Measurements from ENCODE around the gene SNORC.

SNORC gene

DNA sequence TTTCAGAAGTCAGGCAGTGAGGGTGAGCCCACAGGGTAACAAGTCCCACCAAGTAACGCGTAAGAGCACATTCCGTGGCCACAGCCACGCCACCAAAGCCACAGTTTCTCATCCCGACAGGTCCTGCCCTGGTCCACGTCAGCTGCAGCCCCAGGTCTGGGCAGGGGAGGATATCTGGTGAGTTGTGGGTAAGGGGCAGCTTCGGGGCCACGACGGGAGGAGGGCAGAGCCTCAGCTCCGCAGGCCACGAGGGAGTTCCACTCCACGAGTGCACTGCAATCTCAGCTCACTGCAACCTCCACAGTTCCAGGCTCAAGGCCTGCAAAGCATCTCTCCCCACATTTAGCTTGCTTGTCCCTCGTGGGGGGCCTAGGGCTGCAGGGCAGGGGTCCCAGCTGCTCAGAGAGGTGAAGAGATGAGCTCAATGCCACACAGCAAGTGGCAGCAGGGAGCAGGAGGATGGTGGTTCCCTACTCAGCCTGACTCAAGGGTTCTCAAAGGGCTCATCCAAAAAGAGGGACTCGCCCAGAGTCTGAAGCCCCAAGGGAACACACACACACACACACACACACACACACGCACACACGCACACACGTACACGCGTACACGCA is 12.5 kb downstream of the SNORC start:
- DNase-seq (ENCODE audit: low spot score) = no peak

DNA sequence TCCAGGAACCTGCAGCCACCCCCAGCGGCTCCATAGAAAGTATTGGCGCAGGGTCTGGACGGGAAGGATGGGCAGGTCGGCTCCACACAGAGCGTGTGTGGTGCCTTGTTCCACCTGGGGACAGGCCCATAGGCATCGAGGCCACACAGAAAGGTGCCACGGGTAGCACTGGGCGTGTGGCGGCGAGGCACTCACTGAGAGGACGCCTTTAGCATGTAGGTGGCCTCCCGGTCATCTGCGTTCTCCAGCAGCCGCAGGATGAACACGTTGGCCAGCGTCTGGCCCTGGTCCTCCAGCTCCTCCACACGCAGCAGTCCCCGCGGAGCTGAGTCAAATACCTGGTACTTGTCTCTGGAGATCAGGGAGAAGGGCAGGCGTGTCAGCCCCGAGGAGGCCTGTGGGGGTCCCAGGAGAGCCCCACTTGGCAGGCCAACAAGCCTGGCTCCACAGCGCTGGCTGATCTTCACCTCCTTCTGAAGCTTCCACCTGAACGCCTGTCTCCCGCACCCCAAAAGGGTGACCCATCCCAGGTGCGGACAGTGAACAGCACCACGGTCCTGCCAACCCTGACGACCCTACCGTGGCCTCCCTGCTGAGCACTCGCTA is 13.2 kb downstream of the SNORC start:
- no peak for DNase-seq (ENCODE audit: low spot score)

DNA sequence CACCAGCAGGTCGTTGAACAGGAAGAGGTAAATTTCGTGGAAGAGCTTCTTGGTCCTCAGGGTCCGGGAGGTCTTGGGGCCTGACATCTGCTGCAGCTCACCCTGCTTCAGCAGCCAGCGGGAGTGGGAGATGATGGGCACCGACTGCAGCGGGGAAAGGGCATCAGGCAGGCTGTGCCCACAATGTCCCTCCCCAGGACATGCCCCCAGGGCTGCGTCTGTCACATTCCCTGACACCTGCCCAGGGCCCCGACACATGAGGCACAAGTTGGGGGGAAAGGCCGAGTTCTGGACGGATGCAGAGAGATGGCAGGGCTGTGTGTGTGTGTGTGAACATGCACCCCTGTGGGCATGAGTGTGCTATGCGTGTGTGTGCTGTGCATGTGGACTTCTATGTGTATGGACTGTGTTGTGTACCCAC is 13.9 kb downstream of the SNORC start:
- DNase-seq (ENCODE audit: low spot score) = no peak

DNA sequence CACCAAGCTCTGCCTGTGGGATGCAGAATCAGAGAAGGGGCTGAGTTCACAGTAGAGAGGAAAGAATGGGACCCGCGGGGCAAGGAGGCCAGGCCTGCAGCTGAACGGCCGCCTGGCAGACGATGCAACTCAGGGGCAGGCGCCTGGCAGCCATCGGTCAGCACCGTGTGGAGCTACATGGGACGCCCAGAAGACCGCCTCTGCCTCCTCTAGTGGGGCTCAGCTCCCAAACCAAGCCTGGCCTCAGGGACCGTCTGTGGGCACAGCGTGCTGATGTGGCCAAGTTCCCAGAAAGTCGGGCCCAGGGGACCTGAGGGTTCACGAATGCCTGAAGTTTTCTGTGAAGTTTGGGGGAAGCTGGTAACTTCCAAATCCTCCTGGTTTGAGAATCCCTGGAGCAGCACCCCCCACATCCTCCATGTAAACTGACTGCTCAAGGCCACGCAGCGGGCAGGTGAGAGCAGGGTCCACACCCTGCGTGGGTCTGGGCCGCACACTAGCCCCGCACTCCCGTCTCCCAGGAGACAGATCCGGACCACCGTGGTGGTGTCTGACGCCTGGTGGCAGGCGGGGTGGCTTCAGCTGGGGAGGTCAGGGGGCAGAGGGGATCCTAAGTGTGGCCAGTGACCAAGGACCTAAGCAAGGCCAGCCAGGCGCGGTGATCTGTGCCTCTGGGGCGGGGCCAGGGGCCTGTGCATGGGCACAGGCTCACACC is 14.6 kb downstream of the SNORC start:
- DNase-seq (ENCODE audit: low spot score) = no peak

DNA sequence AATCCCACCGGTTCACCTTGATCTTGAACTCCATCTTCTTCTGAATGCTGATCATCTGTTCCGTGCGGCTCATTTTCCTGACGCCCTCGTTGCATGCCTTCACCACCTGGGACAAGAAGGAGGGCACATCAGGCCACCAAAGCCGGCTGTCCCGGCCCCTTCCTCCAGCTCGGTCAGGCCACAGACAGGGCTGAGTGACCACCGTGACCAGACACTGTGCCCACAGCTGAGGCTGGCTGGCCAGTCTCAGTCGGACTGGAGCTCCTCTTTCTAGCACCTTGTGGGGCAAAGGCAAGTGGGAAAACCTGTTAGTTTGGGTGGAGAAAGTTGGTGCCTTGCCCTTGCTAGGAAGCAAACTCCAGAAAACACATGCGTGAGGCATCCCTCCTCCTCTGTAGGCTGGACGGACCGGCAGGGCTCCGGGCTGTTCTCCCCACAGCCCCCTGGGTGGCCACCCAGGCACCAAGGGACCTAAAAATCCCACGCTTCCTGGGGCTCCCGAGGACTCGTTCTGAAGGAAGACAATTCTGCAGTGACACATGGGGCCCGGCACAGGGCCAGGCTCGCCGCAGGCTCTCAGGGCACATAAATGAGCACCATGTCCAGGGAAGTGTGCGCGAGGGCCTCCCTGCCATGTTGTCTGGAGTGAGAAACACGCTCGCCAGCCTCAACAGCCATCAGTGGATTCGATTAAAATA is 15.3 kb downstream of the SNORC start:
- no peak for DNase-seq (ENCODE audit: low spot score)

DNA sequence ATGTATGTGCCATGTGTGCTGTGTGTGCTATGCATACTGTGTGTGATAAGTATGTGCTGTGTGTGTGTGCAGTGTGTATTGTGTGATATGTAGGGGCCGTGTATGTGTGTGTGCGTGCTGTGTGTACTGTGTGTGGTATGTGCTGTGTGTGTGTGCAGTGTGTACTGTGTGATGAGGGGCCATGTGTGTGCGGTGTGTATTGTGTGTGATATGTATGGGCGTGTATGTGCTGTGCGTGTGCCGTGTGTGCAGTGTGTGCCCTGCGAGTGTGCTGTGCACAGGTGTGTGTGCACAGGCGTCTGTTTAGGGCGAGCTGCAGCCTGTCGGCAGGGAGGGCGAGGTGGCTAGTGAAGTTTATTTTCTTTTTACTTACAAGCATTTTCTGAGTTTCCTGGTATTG is 16.1 kb downstream of the SNORC start:
- DNase-seq (ENCODE audit: low spot score) = no peak

DNA sequence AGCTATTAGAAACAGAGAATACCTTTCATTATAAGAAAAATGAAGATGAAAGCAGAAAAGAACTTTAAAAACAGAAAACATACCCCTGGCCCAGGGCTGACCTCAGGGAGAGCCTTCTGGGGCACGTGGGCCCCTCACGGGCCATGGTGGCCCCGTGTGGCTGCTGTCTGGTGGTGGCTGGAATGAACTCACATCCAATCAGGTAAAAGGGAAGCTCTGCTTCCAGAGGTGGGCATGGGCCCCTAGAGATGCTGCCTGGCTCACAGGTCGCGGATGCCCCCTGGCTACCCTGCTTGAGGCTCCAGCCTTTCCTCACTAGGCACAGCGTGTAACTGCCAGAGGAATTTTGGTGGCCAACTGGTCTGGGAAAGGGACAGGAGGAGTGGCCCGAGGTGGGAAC is 16.6 kb downstream of the SNORC start:
- no peak for DNase-seq (ENCODE audit: low spot score)

DNA sequence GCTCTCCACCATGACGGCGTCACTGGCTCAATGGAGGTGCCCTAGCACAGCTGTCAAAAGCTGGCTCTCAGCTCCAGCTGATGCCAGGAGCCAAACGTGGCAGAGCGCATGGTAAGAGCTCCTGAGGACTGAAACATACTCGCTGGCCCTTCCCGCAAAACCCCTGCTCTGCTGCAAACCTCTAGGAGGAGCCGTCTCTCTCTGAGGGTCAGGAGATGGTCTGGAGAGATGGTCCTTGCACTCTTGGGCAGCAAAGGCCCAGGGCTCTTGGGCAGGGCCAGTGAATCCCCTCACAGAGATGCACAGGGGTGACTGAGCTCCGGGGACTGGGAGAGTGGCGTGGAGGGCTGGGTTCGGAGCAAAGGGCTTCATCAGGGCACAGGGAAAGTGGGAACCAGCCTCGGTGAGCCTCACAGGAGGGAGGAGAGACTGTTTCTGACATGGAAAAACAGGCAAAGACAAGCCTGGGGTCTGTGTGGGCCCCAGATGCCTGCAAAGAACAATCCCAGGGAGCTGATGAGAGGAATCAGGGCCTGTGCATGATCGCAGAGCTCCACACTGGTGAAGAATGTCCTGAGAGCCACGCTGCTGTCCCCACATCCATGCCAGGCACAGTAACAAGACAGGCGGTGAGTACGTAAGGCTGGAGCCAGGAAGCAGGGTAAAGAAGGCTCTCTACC is 17.2 kb downstream of the SNORC start:
- no peak for DNase-seq (ENCODE audit: low spot score)

DNA sequence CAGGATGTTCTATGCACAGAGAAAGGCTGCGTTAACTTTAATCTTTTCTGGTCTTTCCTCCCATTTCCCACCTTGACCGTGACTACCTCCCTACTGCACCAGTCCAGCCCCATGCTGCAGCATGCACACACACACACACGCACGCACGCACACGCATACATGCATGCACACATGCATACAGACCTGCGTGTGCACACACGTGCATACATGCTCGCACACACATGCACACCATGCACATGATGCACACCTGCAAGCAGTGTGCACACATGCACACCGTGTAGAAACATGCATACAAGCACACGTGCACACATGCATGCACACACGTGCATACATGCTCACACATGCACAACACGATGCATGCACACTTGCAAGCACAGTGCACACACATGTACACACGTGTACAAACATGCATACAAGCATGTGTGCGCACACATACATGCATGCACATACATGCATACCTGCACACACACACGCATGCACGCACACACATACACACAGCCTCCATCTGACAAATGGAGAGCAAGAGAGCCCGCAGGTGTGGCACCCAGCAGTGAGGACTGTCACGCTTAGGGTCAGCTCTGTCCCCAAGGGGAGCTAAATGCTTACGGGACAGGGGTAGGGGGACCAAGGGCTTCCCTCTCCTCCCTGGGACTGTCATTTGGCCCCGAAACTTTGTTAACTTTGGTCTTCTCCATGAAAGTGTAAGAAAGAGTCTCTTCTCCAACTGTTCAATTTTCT is 18.2 kb downstream of the SNORC start:
- DNase-seq (ENCODE audit: low spot score) = no peak

DNA sequence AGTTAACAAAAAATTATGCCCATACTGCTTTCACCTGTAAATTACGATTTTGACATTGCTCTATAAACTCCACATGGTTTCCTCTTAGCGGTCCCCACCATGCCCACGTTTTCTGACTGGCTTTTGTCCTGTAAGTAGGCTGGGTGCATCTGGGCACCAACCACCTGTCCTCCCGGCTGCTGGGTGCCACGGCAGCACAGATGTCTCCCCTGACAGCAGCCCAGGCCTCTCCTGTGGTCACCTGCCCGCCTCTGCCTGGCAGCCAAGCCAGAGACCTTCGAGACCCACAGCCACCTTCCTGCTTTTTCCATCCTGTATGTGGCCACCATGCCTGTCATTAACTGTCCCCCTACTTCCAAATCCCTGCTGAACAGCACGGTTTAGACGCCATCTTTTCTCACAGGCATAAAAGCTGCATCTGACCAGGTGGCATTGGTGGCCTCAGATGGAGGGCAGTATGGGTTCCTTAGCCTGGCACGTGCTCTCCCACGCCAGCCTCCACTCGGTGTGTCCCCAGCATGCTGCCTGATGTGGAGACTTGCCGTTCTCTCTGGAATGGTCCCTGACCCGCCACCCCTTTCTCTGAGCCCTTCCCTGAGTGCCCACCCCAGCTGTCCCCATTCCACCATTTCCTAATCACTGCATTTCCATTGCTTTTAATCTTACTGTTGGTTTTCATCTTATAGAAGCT is 18.9 kb downstream of the SNORC start:
- no peak for DNase-seq (ENCODE audit: low spot score)

DNA sequence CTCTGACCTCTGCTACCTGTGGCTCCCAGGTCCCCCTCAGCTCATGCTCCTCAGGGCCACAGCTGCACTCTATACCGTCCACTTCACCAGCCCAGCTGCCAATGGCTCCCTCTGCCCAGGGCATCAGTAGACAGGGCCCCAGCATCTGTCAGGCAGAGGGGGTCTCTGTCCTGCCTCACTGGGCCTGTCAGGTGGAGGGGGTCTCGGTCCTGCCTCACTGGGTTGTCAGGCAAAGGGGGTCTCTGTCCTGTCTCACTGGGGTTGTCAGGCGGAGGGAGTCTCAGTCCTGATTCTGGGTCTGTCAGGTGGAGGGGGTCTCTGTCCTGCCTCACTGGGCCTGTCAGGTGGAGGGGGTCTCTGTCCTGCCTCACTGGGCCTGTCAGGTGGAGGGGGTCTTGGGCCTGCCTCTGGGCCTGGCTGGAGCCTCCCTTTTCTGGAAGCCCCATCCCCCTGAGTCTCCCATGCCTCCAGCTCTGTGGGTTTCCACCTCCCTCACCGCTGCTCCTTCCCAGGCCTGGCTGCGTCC is 19.9 kb downstream of the SNORC start:
- DNase-seq (ENCODE audit: low spot score) = no peak

DNA sequence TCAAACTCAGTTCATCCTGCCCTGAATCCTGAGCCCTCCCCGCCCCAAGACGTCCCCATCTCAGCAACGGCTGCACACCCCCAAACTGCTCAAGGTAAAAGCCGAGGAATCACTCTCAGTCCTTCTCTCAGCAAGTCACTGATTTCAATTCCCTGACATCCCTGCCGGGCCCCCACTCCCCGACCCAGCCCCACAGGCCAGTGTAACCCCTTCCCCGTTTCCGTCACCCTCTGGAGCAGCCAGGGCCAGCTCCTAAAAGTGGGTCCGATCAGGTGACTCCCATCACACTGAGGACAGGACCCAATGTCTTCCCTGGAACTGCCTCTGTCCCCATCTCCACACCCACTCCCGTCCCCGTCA is 20.5 kb downstream of the SNORC start:
- DNase-seq (ENCODE audit: low spot score) = no peak

DNA sequence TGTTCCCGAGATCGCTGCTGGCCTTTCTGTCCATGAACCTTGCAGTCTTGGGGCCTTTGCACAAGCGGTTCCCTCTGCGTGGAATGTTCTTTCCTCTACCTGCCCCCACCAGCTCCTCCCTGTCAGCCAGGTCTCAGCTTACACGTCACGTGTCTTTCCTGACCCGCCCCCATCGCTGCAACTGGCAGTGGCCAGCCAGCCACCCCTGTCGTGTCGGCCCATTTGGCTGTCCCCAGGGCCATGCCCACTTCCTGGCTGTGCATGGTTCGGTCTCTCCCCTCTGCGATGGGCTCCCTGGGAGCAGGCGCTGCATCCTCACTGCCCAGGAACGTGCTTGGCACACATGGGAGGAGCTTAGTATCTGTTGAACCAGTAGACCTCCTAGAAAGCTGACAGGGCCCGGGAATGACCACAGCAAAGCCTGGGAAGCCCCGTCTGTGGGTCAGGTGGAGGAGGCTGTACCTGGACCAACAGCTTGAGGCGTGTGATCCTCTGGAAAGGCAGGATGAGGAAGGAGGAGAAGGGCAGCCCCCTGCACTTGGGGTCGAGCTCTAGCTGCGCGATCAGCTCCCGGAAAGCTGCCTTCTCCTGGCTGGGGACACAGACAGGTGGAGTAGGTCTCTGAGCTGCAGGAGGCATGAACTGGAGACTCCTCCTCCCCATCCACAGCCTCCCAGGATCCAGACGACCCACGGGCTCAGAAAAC is 21.0 kb downstream of the SNORC start:
- DNase-seq (ENCODE audit: low spot score) = no peak

DNA sequence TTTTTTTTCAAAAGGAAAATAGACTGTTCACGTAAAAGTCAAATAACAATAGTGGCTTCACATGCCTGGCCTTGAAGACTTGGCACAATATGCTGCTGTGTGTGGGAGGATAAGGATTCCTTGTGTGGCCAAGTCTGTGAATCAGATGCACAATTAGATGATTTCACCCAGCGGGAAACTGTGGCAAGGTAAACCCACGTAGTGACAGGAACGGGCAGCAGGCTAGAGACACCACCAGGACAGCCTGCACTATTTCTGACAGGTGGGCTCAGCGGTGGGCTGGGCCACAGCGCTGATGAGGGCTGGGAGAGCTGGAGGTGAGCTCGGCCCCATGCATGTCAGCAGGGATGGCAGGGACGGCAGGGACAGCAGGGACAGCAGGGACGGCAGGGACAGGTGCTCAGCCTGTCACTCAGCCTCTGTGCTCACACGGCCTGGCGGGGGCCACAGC is 21.6 kb downstream of the SNORC start:
- no peak for DNase-seq (ENCODE audit: low spot score)

DNA sequence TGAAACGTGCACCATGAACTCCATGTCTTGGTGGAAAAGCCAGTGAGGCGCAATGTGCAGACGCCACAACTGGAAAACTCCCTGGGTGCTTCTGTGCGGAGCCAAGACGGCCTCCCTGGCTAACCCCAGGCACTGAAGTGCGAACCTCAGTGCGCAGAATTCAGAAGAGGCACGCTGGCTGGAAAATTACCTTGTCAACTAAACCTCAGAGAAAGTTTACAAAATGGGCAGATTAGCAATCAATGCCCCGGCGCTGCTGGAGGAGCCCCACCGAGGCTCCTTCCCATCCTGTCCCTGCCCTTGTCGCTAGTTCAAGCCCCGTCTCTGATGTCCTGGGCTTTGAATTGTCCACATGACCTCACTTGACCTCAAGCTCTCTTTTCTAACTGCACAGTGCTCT is 22.2 kb downstream of the SNORC start:
- DNase-seq (ENCODE audit: low spot score) = no peak

DNA sequence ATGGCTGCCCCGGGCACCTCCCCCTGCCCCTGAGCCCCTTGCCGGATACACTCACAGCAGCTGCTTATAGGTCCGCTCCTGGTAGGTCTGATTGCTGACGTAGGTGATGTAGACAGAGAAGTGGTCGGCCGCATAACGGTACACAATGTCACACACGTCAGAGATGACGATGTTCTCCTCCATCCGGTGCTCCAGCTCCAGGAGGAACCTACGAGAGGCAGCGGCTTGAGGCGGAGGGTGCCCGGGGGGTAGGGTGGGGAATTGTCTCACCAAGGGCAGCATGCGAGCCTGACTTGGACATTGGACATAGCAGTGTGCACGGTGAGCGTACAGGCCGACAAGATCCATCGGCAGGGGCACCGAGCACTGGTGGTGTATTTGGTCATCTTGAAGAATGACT is 22.8 kb downstream of the SNORC start:
- no peak for DNase-seq (ENCODE audit: low spot score)

DNA sequence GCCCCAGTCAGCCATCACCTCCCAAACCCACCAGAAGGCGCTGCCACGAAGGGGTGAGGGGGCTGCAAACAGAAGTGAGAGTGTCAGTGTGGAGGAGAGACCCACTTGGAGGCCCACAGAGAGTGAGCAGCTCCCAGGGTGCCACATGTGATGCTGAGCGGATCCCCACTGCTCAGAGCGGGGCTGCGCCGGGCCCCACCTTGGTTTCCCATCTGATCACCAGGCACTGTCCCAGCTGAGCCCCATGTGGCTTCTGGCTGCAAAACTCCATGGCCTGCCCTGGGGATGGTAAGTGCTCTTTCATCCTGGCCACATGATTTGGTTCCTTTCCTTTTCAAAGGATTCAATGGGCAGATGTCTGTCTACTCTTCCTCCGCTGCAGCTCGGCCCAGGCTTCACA is 23.8 kb downstream of the SNORC start:
- no peak for DNase-seq (ENCODE audit: low spot score)

DNA sequence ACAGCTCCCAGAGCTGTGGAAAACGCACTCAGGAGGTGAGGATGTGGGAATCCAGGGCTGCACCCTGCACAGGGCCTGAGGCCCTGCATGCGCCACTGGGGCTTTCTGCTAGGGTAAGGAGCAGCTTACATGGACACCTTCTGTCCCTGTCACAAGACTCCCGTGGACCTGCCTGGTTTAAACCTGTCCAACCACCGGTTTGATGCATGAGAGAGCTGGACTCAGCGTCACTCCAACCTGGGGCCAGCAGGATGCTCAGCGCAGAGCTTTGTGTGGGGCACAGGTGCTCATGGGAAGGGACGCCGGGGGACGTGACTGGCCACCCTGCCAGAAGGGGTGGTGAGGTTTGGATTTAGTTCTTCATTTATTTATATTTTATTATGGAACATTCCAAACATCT is 24.2 kb downstream of the SNORC start:
- DNase-seq (ENCODE audit: low spot score) = no peak

DNA sequence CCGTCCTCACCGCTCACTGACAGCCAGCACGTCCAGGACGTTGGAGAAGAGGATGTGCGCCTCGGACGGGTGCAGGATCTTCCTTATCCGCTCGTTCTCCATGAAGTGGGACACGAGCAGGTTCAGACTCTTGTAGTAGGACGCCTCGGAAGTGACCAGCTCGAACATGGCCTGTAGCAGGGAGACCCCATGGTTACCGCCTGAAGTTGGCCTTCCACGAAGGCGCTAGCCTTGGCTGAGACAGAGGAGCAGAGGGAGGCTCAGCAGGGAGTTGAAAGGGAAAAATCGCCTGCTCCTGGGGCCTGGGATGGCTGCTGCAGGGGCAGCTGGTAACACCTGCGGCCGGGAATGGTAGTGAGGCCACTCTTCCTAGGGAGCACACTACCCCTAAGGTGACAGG is 24.7 kb downstream of the SNORC start:
- no peak for DNase-seq (ENCODE audit: low spot score)

DNA sequence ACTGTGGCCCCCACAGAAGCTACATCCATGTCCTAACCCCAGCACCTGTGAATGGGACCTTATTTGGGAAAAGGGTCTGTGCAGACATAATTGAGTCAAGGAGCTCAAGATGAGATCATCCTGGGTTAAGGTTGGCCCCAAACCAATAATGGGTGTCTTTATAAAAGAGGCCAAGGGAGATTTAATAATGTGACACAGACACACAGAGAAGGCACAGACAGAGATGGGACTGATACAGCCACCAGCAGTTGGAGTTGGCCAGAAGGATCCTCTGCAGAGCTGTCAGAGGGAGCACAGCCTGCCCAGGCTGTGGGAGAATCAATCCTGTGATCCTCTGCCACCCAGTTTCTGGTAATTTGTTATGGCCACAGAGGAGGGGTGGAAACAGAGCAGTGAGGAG is 26.0 kb downstream of the SNORC start:
- no peak for DNase-seq (ENCODE audit: low spot score)
